Endothelial cell of umbilical vein (primary cell): Measurements from ENCODE around the gene MCC.

Experiments
- CTCF ChIP-seq, 2 donors: IDR thresholded peaks; 1 replicate in 1 of 2; 2 replicates in 1 of 2; pipeline ENCODE4 v1.5.1; 2011; ENCODE audit warnings: low read length in 2 of 2, mild to moderate bottlenecking in 2 of 2, moderate library complexity in 2 of 2, control low read depth in 1 of 2, inconsistent platforms in 1 of 2, low read depth in 1 of 2; ENCODE audit not compliant: insufficient read depth in 1 of 2; ENCODE audit errors: extremely low read depth in 1 of 2
- EZH2 ChIP-seq: IDR thresholded peaks from 2 replicates; pipeline ENCODE4 v1.6.1; 2012; ENCODE audit warnings: borderline replicate concordance, low read depth, mild to moderate bottlenecking, moderate library complexity, low read length, inconsistent platforms; ENCODE audit not compliant: severe bottlenecking
- GATA2 ChIP-seq: IDR thresholded peaks from 2 replicates; pipeline ENCODE4 v1.7.0; 2011; ENCODE audit warnings: low read depth, mild to moderate bottlenecking, moderate library complexity, mixed read lengths, low read length; ENCODE audit not compliant: insufficient read length, insufficient read depth
- JUN ChIP-seq: IDR thresholded peaks from 2 replicates; pipeline ENCODE4 v1.6.1; 2011; ENCODE audit warnings: borderline replicate concordance, low read depth; ENCODE audit not compliant: insufficient read length, insufficient read depth
- MYC ChIP-seq: IDR thresholded peaks from one replicate; pipeline ENCODE4 v1.6.1; 2011; ENCODE audit warnings: mild to moderate bottlenecking, low read depth, low read length
- POLR2A ChIP-seq: IDR thresholded peaks from 2 replicates; pipeline ENCODE4 v1.6.1; 2012; ENCODE audit warnings: low read depth, mild to moderate bottlenecking, control low read depth, low read length
- POLR2AphosphoS5 ChIP-seq: IDR thresholded peaks from 2 replicates; pipeline ENCODE4 v1.6.1; 2012; ENCODE audit warnings: low read depth, mild to moderate bottlenecking, control low read depth, low read length, moderate library complexity; ENCODE audit not compliant: insufficient read depth

- TF ChIP-seq POLR2A: no peak
- no peak for TF ChIP-seq EZH2
- no peak for TF ChIP-seq JUN
- no peak for TF ChIP-seq POLR2AphosphoS5
- no peak for TF ChIP-seq CTCF (IDR thresholded peaks at IDR 0.05; ENCODE audit: extremely low read depth in 1 of 2, insufficient read depth in 1 of 2, low read depth in 1 of 2, low read length in 2 of 2)
- no peak for TF ChIP-seq MYC
- TF ChIP-seq GATA2: no peak
Observed at GRCh38 chr5:113169720-113170119, 318.5 kb downstream of the MCC start.
